Measurements from ENCODE around the gene FDXACB1. TPM values are rescaled to one million over a fixed set of nuclear protein-coding genes. Genes with fewer than 3 reads are reported as not detected.
A peak's percentile ranks its signal among the peaks of the same experiment; 100 is the strongest.

The FDXACB1 gene
- total RNA-seq, 2 donors from 2014 or later = 2.5 to 3.1 TPM

GRCh38 chr11:111882202-111882601, 3.2 kb upstream of the FDXACB1 start:
- ATAC-seq = no peak
- H3K27ac Mint-ChIP-seq = no peak overlapping the region
- H3K9me3 ChIP-seq (ENCODE audit: control insufficient read depth, low read length, poor library complexity, severe bottlenecking) = no peaks in the 10 kb centered on the region

DNA sequence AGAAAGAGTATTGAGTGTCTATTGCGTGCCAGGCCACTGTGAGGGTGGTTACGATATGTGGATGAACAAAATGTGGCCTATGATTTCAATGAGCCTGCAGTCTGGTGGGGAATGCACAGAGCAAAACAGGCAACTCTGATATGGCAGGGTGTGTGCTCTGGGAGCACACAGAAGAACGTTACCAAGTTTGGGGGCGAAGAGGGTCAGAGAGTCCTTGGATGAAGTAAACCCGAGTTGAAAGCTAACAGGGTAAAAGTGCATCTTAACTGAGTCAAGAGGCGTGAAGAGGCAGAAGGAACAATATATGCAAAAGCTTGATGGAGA, 634 bp upstream of the FDXACB1 start:
- H3K9me3 ChIP-seq (ENCODE audit: control insufficient read depth, low read length, poor library complexity, severe bottlenecking) = no peaks in the 10 kb centered on the region
- peak overlapping the region; percentile 94 for H3K4me3 Mint-ChIP-seq
- no peaks in the 10 kb centered on the region for H3K27me3 Mint-ChIP-seq
- ATAC-seq (peak; percentile 6), DNase-seq (no peak)
- peak overlapping the region; percentile 98 for H3K27ac Mint-ChIP-seq
- H3K36me3 Mint-ChIP-seq (ENCODE audit: low read depth) = peaks cover 2% of the 10 kb centered on the region
- peaks cover 18% of the 10 kb centered on the region for H3K4me1 Mint-ChIP-seq

More at GRCh38 chr11:111882202-111882601, 3.2 kb upstream of the FDXACB1 start:
- H3K4me3 Mint-ChIP-seq = no peak overlapping the region
- no peaks in the 10 kb centered on the region for H3K27me3 Mint-ChIP-seq
- DNase-seq = no peak
- peaks cover 16% of the 10 kb centered on the region for H3K4me1 Mint-ChIP-seq
- H3K36me3 Mint-ChIP-seq (ENCODE audit: low read depth) = peaks cover 2% of the 10 kb centered on the region

- peak overlapping the region; percentile 94 for H3K4me3 Mint-ChIP-seq
These were observed 548 bp downstream of the FDXACB1 start for GRCh38 chr11:111878385-111878848.

GRCh38 chr11:111871693-111872161, 7.2 kb downstream of the FDXACB1 start:
- Mint-ChIP-seq H3K4me1 (peaks cover 22% of the 10 kb centered on the region), H3K27me3 (no peaks in the 10 kb centered on the region), H3K4me3 (peak overlapping the region; percentile 94), H3K36me3 (ENCODE audit: low read depth) (peaks cover 2% of the 10 kb centered on the region), H3K27ac (peak overlapping the region; percentile 91)
- ATAC-seq = no peak
- H3K9me3 ChIP-seq (ENCODE audit: control insufficient read depth, low read length, poor library complexity, severe bottlenecking) = no peaks in the 10 kb centered on the region
- no peak for DNase-seq

More at GRCh38 chr11:111878385-111878848, 548 bp downstream of the FDXACB1 start:
- Mint-ChIP-seq H3K27ac (peak overlapping the region; percentile 98), H3K4me1 (peaks cover 19% of the 10 kb centered on the region), H3K36me3 (ENCODE audit: low read depth) (no peaks in the 10 kb centered on the region), H3K27me3 (no peaks in the 10 kb centered on the region)
- DNase-seq = no peak
- ATAC-seq = peak; percentile 1
- no peaks in the 10 kb centered on the region for H3K9me3 ChIP-seq (ENCODE audit: control insufficient read depth, low read length, poor library complexity, severe bottlenecking)

DNA sequence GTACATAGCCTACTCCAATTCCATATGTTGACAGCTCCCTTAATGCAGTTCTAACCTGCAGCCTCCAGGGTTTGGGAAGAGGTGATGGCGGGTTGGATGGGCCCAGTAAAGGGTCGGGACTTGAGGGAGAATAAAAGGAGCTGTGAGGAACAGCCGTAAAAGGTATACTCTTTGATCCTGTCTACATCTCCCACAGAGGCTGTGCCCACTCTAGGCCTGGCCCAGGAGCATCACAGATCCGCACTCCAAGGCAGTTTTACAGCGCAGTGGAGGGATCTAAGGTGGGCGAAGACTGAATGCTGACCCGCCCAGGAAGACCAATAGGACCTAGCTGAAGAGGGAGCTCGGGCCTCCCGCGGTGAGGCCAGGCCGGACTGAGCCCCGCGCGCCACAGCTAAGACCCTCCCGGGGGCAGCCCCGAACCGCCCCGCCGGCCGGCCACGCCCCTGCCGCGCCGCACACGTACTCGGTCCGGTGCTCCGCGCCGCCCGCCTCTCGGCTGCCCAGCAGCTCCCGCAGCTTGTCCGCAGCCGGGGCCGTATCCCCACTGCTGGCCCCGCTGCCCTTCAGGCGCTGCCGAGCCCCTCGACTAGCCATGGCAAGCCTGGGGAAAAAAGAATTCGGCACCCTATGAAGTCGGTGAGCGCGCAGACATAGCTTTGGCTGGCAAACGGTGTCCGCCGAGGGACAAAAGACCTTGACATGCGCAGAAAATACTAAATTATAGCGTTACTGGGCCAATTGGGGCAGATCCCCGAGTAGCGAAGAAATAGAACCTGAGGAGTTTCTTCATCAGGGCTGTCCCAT, 7.9 kb downstream of the FDXACB1 start, which contains the start of gene ALG9:
Gene ALG9, minus strand, starts transcription at position 696 of the 807 bp plus-strand sequence. Its CDS starts 99 bp downstream, at position 597.
- H3K27me3 Mint-ChIP-seq = no peaks in the 10 kb centered on the region
- H3K4me3 Mint-ChIP-seq = peak within 1 kb of the TSS; percentile 94
- H3K4me1 Mint-ChIP-seq = peaks cover 22% of the 10 kb centered on the region
- peak; percentile 76 to 90 (median 77) for DNase-seq
- peaks cover 4% of the 10 kb centered on the region for H3K36me3 Mint-ChIP-seq (ENCODE audit: low read depth)
- ATAC-seq = peak; percentile 88
- no peaks in the 10 kb centered on the region for H3K9me3 ChIP-seq (ENCODE audit: control insufficient read depth, low read length, poor library complexity, severe bottlenecking)
- H3K27ac Mint-ChIP-seq = peak within 1 kb of the TSS; percentile 91

DNA sequence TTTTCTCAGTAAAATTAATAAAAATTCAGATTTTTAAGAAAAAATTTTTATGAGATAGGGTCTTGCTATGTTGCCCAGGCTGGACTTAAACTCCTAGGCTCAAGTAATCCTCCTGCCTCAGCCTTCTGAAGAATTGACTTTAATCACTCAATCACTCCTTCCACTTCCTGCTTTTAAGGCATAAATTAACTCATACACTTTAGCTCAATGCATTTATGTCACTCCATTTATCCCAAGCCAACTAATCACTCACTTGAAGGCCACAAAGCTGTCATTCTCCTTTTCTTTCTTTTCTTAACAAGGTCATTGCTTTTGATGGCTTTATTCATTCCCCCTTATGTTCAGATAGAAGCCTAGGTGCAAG, 8.5 kb downstream of the FDXACB1 start:
- no peaks in the 10 kb centered on the region for H3K9me3 ChIP-seq (ENCODE audit: control insufficient read depth, low read length, poor library complexity, severe bottlenecking)
- H3K4me1 Mint-ChIP-seq = peaks cover 22% of the 10 kb centered on the region
- DNase-seq = no peak
- peak overlapping the region; percentile 94 for H3K4me3 Mint-ChIP-seq
- H3K27me3 Mint-ChIP-seq = no peaks in the 10 kb centered on the region
- H3K36me3 Mint-ChIP-seq (ENCODE audit: low read depth) = peaks cover 4% of the 10 kb centered on the region
- H3K27ac Mint-ChIP-seq = peak overlapping the region; percentile 91
- no peak for ATAC-seq

DNA sequence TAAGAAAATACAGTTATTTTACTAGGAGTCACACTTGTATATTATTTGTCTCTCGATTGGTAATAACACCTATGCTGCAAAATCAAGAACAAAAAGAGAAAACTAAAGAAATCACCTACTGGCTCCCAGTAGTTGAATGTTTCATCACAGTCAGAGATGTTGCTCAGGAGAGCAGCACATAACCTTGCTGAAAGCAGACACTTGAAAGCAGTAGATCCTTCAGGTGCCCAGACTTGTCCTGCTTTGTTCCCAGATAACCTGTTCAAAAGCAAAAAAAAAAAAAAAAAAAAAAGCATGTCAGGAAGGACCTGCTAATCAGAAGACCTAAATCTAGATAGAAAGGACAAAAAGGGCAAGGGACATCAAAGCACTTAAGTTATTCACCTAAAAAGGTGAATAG, 8.9 kb downstream of the FDXACB1 start:
- Mint-ChIP-seq H3K27me3 (no peaks in the 10 kb centered on the region), H3K4me1 (peaks cover 22% of the 10 kb centered on the region), H3K27ac (no peak overlapping the region), H3K36me3 (ENCODE audit: low read depth) (peaks cover 4% of the 10 kb centered on the region), H3K4me3 (peak overlapping the region; percentile 33)
- DNase-seq (no peak), ATAC-seq (no peak)
- H3K9me3 ChIP-seq (ENCODE audit: control insufficient read depth, low read length, poor library complexity, severe bottlenecking) = no peaks in the 10 kb centered on the region

DNA sequence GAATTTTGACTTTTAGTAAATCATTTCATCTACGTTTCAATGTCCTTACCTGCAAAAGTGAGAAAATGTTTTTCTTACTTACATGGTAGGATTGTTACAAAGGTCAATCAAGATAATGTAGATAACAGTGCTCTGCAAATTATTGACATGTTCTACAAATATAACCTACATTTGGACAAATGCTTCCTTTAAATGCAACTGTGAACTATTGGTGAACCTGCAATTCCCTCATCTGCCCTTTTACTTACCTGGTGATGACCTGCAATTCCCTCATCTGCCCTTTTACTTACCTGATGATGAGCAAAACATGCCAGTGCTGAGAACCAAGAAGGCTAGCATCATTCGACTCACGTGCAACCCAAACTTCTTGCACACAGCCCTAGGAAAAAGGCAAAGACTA, 18.7 kb downstream of the FDXACB1 start:
- H3K4me3 Mint-ChIP-seq = no peak overlapping the region
- H3K27me3 Mint-ChIP-seq = no peaks in the 10 kb centered on the region
- DNase-seq (no peak), ATAC-seq (no peak)
- H3K27ac Mint-ChIP-seq = no peak overlapping the region
- H3K36me3 Mint-ChIP-seq (ENCODE audit: low read depth) = peaks cover 8% of the 10 kb centered on the region
- H3K9me3 ChIP-seq (ENCODE audit: control insufficient read depth, low read length, poor library complexity, severe bottlenecking) = no peaks in the 10 kb centered on the region
- H3K4me1 Mint-ChIP-seq = no peaks in the 10 kb centered on the region

DNA sequence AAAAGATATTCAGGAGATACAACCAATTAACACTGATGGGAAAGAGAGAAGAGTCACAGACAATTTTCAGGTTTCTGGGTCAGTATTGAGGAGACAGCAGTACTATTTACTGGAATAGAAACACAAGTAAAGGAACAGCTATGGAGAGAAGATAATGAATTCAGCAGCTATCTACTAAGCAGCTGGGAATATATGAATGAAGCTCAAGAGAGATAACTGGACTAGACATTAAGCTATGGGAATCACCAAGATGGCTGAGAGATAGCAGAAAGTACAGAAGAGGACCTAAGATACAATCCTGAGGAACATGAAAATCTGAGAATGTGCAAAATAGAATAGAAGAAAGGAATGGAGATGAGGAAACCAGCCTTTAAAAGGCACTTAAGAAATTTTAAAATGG, 23.5 kb downstream of the FDXACB1 start:
- H3K27me3 Mint-ChIP-seq = no peaks in the 10 kb centered on the region
- peaks cover 15% of the 10 kb centered on the region for H3K36me3 Mint-ChIP-seq (ENCODE audit: low read depth)
- H3K4me1 Mint-ChIP-seq = no peaks in the 10 kb centered on the region
- ATAC-seq (no peak), DNase-seq (no peak)
- peak overlapping the region; percentile 61 for H3K27ac Mint-ChIP-seq
- H3K4me3 Mint-ChIP-seq = no peak overlapping the region
- no peaks in the 10 kb centered on the region for H3K9me3 ChIP-seq (ENCODE audit: control insufficient read depth, low read length, poor library complexity, severe bottlenecking)

DNA sequence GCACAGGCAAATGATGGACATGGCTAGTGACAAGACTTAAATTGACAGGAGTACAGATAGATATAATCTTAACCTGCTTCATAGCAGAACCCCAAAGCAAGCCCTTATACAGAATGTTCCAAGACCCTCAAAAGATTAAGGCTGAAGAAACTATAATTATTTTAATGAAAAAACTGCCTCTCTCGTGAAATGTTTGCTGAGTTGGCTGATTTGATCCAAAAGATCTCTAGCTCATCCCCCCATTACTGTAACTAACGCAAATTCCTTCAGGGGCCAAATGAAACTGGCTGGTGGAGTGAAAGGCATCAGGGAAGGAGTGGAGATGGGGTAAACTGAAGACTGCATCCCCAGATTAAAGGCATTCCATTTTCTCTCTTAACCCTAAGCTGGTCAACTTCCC, 26.9 kb downstream of the FDXACB1 start:
- H3K36me3 Mint-ChIP-seq (ENCODE audit: low read depth) = peaks cover 17% of the 10 kb centered on the region

GRCh38 chr11:111851636-111852035, 27.3 kb downstream of the FDXACB1 start:
- H3K4me3 Mint-ChIP-seq = no peak overlapping the region
- H3K4me1 Mint-ChIP-seq = no peaks in the 10 kb centered on the region
- ATAC-seq = no peak
- H3K36me3 Mint-ChIP-seq (ENCODE audit: low read depth) = peaks cover 17% of the 10 kb centered on the region
- no peaks in the 10 kb centered on the region for H3K27me3 Mint-ChIP-seq
- H3K9me3 ChIP-seq (ENCODE audit: control insufficient read depth, low read length, poor library complexity, severe bottlenecking) = no peaks in the 10 kb centered on the region
- no peak overlapping the region for H3K27ac Mint-ChIP-seq
- no peak for DNase-seq

More for the DNA sequence above, 26.9 kb downstream of the FDXACB1 start:
- no peaks in the 10 kb centered on the region for H3K9me3 ChIP-seq (ENCODE audit: control insufficient read depth, low read length, poor library complexity, severe bottlenecking)
- ATAC-seq (no peak), DNase-seq (no peak)
- Mint-ChIP-seq H3K27ac (no peak overlapping the region), H3K4me3 (no peak overlapping the region), H3K4me1 (no peaks in the 10 kb centered on the region), H3K27me3 (no peaks in the 10 kb centered on the region)

DNA sequence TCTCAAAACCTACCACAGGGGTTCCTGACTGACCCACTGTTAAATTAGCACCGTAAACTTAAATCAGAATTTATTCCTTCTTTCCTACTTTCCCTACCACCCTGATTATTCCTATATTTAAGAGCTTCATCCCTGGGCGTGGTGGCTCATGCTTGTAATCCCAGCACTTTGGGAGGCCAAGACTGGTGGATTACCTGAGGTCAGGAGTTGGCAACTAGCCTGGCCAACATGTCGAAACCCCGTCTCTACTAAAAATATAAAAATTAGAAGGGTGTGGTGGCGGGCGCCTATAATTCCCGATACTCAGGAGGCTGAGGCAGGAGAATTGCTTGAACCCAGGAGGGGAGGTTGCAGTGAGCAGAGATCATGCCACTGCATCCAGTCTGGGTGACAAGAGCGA, 27.9 kb downstream of the FDXACB1 start:
- no peaks in the 10 kb centered on the region for H3K27me3 Mint-ChIP-seq
- H3K4me1 Mint-ChIP-seq = no peaks in the 10 kb centered on the region
- H3K36me3 Mint-ChIP-seq (ENCODE audit: low read depth) = peaks cover 17% of the 10 kb centered on the region
- H3K4me3 Mint-ChIP-seq = no peak overlapping the region
- ATAC-seq (no peak), DNase-seq (no peak)
- no peak overlapping the region for H3K27ac Mint-ChIP-seq
- H3K9me3 ChIP-seq (ENCODE audit: control insufficient read depth, low read length, poor library complexity, severe bottlenecking) = no peaks in the 10 kb centered on the region

DNA sequence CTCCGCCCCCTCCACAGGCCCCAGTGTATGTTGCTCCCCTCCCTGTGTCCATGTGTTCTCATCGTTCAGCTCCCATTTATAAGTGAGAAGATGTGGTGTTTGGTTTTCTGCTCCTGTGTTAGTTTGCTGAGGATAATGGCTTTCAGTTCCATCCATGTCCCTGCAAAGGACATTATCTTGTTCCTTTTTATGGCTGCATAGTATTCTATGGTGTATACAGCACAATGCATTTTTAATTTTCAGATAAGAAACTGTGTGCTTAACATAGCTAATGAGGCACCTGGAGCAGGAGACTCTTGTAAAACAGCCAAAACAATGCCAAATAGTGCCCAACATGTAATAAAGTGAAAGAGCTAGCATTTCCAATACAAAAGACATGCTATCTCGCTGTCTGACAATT, 29.3 kb downstream of the FDXACB1 start:
- H3K9me3 ChIP-seq (ENCODE audit: control insufficient read depth, low read length, poor library complexity, severe bottlenecking) = no peaks in the 10 kb centered on the region
- Mint-ChIP-seq H3K4me3 (no peak overlapping the region), H3K27me3 (no peaks in the 10 kb centered on the region), H3K36me3 (ENCODE audit: low read depth) (peaks cover 7% of the 10 kb centered on the region), H3K27ac (no peak overlapping the region), H3K4me1 (no peaks in the 10 kb centered on the region)
- no peak for ATAC-seq
- DNase-seq = no peak

GRCh38 chr11:111846636-111847035, 32.3 kb downstream of the FDXACB1 start:
- no peak for ATAC-seq
- no peaks in the 10 kb centered on the region for H3K9me3 ChIP-seq (ENCODE audit: control insufficient read depth, low read length, poor library complexity, severe bottlenecking)
- peak overlapping the region; percentile 4 for H3K27ac Mint-ChIP-seq
- H3K4me3 Mint-ChIP-seq = no peak overlapping the region
- no peak for DNase-seq
- no peaks in the 10 kb centered on the region for H3K4me1 Mint-ChIP-seq
- no peaks in the 10 kb centered on the region for H3K27me3 Mint-ChIP-seq
- H3K36me3 Mint-ChIP-seq (ENCODE audit: low read depth) = peaks cover 5% of the 10 kb centered on the region

All from T-helper 17 cell (primary cell).